Measurements from ENCODE around the gene PDXDC1.
"Not testable (repeated sequence)": the region's sequence is repeated elsewhere in the genome, so short reads cannot be mapped to it uniquely, and the experiment has no call there.

The PDXDC1 gene

DNA sequence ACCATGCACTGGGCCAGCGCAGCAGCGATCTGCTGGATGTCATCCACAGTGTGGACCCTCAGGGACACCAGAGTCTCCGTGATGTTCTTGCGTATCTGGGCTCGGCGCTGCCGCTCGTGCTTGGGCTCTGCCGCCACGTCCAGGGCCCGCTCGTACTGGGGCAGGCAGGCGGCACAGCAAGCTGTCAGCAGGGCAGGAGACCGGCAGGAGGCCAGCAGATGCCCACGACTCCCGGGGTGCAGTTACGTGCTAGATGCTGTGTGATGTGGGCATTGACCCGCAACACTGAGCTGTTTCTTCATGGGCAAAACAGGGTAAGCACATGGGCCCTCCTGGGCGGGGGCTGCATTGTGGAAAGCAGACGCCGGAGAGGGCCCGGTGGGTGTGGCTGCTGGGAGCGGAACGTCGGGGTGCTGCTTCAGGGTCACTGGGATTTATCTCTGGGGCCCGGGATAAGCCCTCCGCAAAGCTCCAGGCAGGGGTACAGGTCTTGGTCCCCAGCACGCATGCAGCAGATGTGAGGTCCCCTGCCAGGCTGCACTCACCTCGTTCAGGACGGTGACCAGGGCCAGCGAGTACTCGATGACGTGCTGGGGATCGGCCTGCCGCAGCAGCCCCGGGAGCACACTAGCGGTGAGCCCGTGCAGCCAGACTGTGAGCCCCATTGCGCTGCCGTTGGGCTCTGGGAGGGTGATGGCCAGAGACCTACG lies 158.0 kb downstream of the PDXDC1 start:
- not testable (repeated sequence) for H3K27me3 ChIP-seq (replicated peaks; ENCODE audit: control insufficient read depth, insufficient read depth, low read length); DNase-seq (ENCODE audit: low read depth); H3K9ac ChIP-seq (ENCODE audit: low read length); H3K9me3 ChIP-seq (ENCODE audit: control insufficient read depth, low read length); H3K4me1 ChIP-seq (ENCODE audit: control insufficient read depth, insufficient read depth, low read length); H3K4me3 ChIP-seq (ENCODE audit: low read length); H3K36me3 ChIP-seq (ENCODE audit: control insufficient read depth, insufficient read depth, low read length, severe bottlenecking)

DNA sequence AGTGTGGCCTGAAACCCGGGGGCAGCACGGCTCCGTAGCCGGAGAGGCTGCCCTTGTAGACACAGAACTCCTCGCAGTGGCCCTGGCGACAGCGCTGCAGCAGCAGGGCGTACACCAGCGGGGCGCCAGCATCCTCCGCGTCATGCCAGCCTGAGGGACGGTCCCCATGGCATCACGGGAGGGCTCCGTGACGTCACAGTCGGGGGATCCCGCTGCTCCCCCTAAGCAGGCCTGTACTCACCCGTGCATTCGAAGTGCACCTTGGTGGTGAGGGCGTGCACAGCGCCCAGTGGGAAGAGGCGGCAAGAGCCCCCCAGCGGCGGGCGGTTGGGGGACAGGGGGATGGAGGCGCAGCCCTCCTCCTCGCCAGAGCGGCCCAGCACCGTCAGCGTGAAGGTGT lies 158.7 kb downstream of the PDXDC1 start:
- not testable (repeated sequence) for DNase-seq (ENCODE audit: low read depth); H3K36me3 ChIP-seq (ENCODE audit: control insufficient read depth, insufficient read depth, low read length, severe bottlenecking); H3K27me3 ChIP-seq (replicated peaks; ENCODE audit: control insufficient read depth, insufficient read depth, low read length); H3K4me1 ChIP-seq (ENCODE audit: control insufficient read depth, insufficient read depth, low read length); H3K9ac ChIP-seq (ENCODE audit: low read length); H3K9me3 ChIP-seq (ENCODE audit: control insufficient read depth, low read length); H3K4me3 ChIP-seq (ENCODE audit: low read length)

GRCh38 chr16:15134752-15135482 lies 160.1 kb downstream of the PDXDC1 start:
- H3K9ac ChIP-seq (ENCODE audit: low read length); H3K4me1 ChIP-seq (ENCODE audit: control insufficient read depth, insufficient read depth, low read length); H3K27me3 ChIP-seq (replicated peaks; ENCODE audit: control insufficient read depth, insufficient read depth, low read length); H3K9me3 ChIP-seq (ENCODE audit: control insufficient read depth, low read length); DNase-seq (ENCODE audit: low read depth); H3K4me3 ChIP-seq (ENCODE audit: low read length); H3K36me3 ChIP-seq (ENCODE audit: control insufficient read depth, insufficient read depth, low read length, severe bottlenecking): not testable (repeated sequence)

GRCh38 chr16:15135483-15136360 lies 160.9 kb downstream of the PDXDC1 start:
- not testable (repeated sequence) for H3K27me3 ChIP-seq (replicated peaks; ENCODE audit: control insufficient read depth, insufficient read depth, low read length); H3K9me3 ChIP-seq (ENCODE audit: control insufficient read depth, low read length); H3K4me1 ChIP-seq (ENCODE audit: control insufficient read depth, insufficient read depth, low read length); H3K36me3 ChIP-seq (ENCODE audit: control insufficient read depth, insufficient read depth, low read length, severe bottlenecking); H3K4me3 ChIP-seq (ENCODE audit: low read length); DNase-seq (ENCODE audit: low read depth); H3K9ac ChIP-seq (ENCODE audit: low read length)

GRCh38 chr16:15137514-15137913 lies 162.7 kb downstream of the PDXDC1 start:
- H3K36me3 ChIP-seq (ENCODE audit: control insufficient read depth, insufficient read depth, low read length, severe bottlenecking); H3K9ac ChIP-seq (ENCODE audit: low read length); H3K9me3 ChIP-seq (ENCODE audit: control insufficient read depth, low read length); H3K4me1 ChIP-seq (ENCODE audit: control insufficient read depth, insufficient read depth, low read length); H3K4me3 ChIP-seq (ENCODE audit: low read length); H3K27me3 ChIP-seq (replicated peaks; ENCODE audit: control insufficient read depth, insufficient read depth, low read length); DNase-seq (ENCODE audit: low read depth): not testable (repeated sequence)

- H3K27me3 ChIP-seq (replicated peaks; ENCODE audit: control insufficient read depth, insufficient read depth, low read length); H3K4me3 ChIP-seq (ENCODE audit: low read length); DNase-seq (ENCODE audit: low read depth); H3K9ac ChIP-seq (ENCODE audit: low read length); H3K9me3 ChIP-seq (ENCODE audit: control insufficient read depth, low read length); H3K36me3 ChIP-seq (ENCODE audit: control insufficient read depth, insufficient read depth, low read length, severe bottlenecking): not testable (repeated sequence)
- peaks cover 21% of the 10 kb centered on the region for H3K4me1 ChIP-seq (ENCODE audit: control insufficient read depth, insufficient read depth, low read length)
These were observed 165.9 kb downstream of the PDXDC1 start for GRCh38 chr16:15140444-15141365.

GRCh38 chr16:15141586-15141985 lies 166.8 kb downstream of the PDXDC1 start:
- Histone ChIP-seq H3K4me3 (ENCODE audit: low read length) (no peak overlapping the region), H3K9me3 (ENCODE audit: control insufficient read depth, low read length) (no peaks in the 10 kb centered on the region), H3K9ac (ENCODE audit: low read length) (no peak overlapping the region), H3K36me3 (ENCODE audit: control insufficient read depth, insufficient read depth, low read length, severe bottlenecking) (no peaks in the 10 kb centered on the region), H3K4me1 (ENCODE audit: control insufficient read depth, insufficient read depth, low read length) (peaks cover 29% of the 10 kb centered on the region), H3K27me3 (replicated peaks; ENCODE audit: control insufficient read depth, insufficient read depth, low read length) (no peaks in the 10 kb centered on the region)
- DNase-seq (ENCODE audit: low read depth) = no peak

DNA sequence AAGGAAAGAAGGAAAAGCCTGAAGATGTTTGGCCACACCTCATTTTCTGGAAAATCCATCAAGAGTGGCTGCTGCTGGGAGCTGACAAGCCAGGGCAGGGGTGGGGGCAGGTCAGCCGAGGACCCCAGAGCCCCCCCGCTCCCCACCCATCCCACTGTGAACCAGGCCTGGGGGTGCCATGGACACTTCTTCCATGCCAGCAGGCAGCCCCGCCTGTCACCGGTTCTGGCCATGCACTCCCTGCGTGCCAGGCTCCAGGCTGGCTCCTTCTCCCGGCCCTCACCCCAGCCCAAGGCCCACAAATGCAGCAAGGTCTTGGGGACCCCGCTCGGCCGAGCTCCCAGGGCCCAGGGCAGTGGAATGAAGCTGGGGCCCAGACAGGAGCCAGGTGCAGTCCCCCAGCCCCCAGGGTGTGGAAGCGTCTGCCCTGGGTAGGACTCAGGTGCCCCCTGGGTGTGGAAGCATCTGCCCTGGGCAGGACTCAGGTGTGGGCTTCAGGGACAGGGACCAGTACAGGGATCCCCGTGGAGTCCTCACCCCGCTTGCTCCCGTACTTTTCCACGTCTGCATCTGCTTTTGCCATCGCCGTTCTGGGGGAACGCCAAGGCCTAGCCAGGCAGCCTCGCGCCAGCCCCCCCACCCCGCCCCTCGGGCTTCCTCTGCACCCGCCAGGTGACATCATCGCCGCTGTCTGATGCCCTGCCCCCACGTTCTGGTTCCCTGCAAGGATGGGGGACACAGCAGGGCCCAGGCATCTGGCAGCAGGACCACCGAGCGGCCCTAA lies 167.5 kb downstream of the PDXDC1 start:
- not testable (repeated sequence) for DNase-seq (ENCODE audit: low read depth); H3K36me3 ChIP-seq (ENCODE audit: control insufficient read depth, insufficient read depth, low read length, severe bottlenecking); H3K4me3 ChIP-seq (ENCODE audit: low read length)

GRCh38 chr16:15142891-15143600 lies 168.2 kb downstream of the PDXDC1 start:
- H3K4me1 ChIP-seq (ENCODE audit: control insufficient read depth, insufficient read depth, low read length) = peaks cover 29% of the 10 kb centered on the region
- H3K4me3 ChIP-seq (ENCODE audit: low read length); H3K27me3 ChIP-seq (replicated peaks; ENCODE audit: control insufficient read depth, insufficient read depth, low read length); H3K9ac ChIP-seq (ENCODE audit: low read length); H3K9me3 ChIP-seq (ENCODE audit: control insufficient read depth, low read length); H3K36me3 ChIP-seq (ENCODE audit: control insufficient read depth, insufficient read depth, low read length, severe bottlenecking); DNase-seq (ENCODE audit: low read depth): not testable (repeated sequence)

More for the DNA sequence above, 167.5 kb downstream of the PDXDC1 start:
- not testable (repeated sequence) for H3K9me3 ChIP-seq (ENCODE audit: control insufficient read depth, low read length); H3K9ac ChIP-seq (ENCODE audit: low read length); H3K27me3 ChIP-seq (replicated peaks; ENCODE audit: control insufficient read depth, insufficient read depth, low read length)
- H3K4me1 ChIP-seq (ENCODE audit: control insufficient read depth, insufficient read depth, low read length) = peaks cover 29% of the 10 kb centered on the region

Data from adipocyte (in vitro differentiated cells).